ENCODE measurements around the gene FHL1.
A peak's percentile ranks its signal among the peaks of the same experiment; 100 is the strongest.

FHL1 gene

DNA sequence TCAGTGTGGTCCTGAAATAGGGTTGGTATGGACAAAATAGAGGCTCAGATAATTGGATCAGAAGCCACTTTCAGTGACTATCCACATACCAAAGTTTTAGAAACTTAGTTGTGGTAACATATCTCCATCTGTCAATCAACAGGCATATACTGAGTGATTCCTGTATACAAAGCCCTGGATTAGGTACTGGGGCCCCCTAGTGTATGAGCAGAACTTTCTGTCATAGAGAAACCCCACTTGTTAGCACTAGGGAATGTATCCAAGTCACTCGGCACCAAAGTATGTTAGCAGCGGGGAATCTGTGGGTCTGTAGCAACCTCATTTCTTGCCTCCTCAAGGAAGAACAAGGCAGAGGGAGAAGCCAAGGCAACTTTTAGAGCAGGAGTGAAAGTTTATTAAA, 53.1 kb downstream of the FHL1 start:
- TF ChIP-seq, protein P1, sequence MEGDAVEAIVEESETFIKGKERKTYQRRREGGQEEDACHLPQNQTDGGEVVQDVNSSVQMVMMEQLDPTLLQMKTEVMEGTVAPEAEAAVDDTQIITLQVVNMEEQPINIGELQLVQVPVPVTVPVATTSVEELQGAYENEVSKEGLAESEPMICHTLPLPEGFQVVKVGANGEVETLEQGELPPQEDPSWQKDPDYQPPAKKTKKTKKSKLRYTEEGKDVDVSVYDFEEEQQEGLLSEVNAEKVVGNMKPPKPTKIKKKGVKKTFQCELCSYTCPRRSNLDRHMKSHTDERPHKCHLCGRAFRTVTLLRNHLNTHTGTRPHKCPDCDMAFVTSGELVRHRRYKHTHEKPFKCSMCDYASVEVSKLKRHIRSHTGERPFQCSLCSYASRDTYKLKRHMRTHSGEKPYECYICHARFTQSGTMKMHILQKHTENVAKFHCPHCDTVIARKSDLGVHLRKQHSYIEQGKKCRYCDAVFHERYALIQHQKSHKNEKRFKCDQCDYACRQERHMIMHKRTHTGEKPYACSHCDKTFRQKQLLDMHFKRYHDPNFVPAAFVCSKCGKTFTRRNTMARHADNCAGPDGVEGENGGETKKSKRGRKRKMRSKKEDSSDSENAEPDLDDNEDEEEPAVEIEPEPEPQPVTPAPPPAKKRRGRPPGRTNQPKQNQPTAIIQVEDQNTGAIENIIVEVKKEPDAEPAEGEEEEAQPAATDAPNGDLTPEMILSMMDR (conservative IDR thresholded peaks at IDR 0.05; ENCODE audit: low read depth, low read length), result peak; percentile 53
- no peak overlapping the region for H3K4me3 ChIP-seq (ENCODE audit: low read length)
- no peak for DNase-seq (ENCODE audit: low read depth)

- no peak overlapping the region for H3K4me3 ChIP-seq (ENCODE audit: low read length)
- TF ChIP-seq, protein P1 (conservative IDR thresholded peaks at IDR 0.05; ENCODE audit: low read depth, low read length), result no peak
- no peak for DNase-seq (ENCODE audit: low read depth)
Observed at GRCh38 chrX:136201601-136202000, 54.3 kb downstream of the FHL1 start.

GRCh38 chrX:136202889-136203288, 55.6 kb downstream of the FHL1 start:
- no peak for DNase-seq (ENCODE audit: low read depth)
- TF ChIP-seq, protein P1 (conservative IDR thresholded peaks at IDR 0.05; ENCODE audit: low read depth, low read length), result no peak
- no peak overlapping the region for H3K4me3 ChIP-seq (ENCODE audit: low read length)

DNA sequence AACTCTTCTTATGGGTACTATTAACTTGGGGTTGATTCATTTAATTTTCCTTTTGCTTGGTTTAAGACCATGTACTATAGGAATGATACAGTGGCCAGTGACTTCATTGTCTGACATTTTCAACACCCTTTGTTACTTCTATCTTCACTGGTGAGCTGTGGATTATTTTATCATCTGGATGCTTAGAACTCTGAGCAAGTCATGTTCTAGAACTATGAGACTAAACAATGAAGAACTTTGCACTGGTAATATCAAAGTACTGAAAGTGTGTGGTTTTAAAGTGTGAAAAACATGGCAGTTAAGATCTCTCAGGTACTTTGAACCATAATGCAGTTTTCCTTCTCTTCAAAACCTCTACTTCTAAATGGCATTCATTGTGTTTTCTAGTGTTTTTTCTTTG, 56.1 kb downstream of the FHL1 start:
- H3K4me3 ChIP-seq (ENCODE audit: low read length), result no peak overlapping the region
- TF ChIP-seq, protein P1 (conservative IDR thresholded peaks at IDR 0.05; ENCODE audit: low read depth, low read length), result no peak

GRCh38 chrX:136203951-136204350, 56.6 kb downstream of the FHL1 start:
- H3K4me3 ChIP-seq (ENCODE audit: low read length), result no peak overlapping the region
- TF ChIP-seq, protein P1 (conservative IDR thresholded peaks at IDR 0.05; ENCODE audit: low read depth, low read length), result no peak
- no peak for DNase-seq (ENCODE audit: low read depth)

More for the DNA sequence above, 56.1 kb downstream of the FHL1 start:
- no peak for DNase-seq (ENCODE audit: low read depth)

GRCh38 chrX:136204571-136204970, 57.2 kb downstream of the FHL1 start:
- no peak for DNase-seq (ENCODE audit: low read depth)
- TF ChIP-seq, protein P1 (conservative IDR thresholded peaks at IDR 0.05; ENCODE audit: low read depth, low read length), result no peak
- no peak overlapping the region for H3K4me3 ChIP-seq (ENCODE audit: low read length)

DNA sequence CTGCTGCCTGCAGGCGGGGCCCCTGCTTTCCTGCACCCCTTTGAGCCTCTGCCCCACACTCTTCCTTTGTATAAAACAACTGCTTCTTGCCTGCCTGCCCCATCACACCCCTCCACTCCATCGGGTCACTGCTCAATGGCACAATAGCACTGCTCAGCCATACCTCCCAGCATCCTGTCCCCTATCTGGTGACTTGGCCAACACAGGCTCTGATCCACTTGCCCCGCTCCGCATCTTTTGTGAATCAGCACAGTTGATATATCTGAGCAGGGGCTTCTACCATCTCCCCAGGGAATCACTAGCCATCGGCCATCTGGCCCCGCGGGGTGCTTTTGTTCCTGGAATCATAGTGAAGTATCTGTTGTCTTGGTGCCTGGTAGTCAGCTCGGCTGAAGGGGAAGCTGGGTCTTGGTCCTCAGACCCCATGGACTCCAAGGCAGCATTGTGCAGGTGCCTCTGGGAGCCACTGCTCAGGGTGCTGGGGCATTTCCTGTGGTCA, 58.6 kb downstream of the FHL1 start:
- no peak for DNase-seq (ENCODE audit: low read depth)
- H3K4me3 ChIP-seq (ENCODE audit: low read length), result no peak overlapping the region
- TF ChIP-seq, protein P1 (conservative IDR thresholded peaks at IDR 0.05; ENCODE audit: low read depth, low read length), result no peak
